GM19438 (cell line): Measurements from ENCODE around the gene PLEKHG1.

Experiments
- ATAC-seq: cut with Tn5 transposase; IDR thresholded peaks from one replicate; pipeline ENCODE4 v1.9.1; 2021; ENCODE audit warnings: low read depth; ENCODE audit not compliant: unreplicated experiment

PLEKHG1 gene

GRCh38 chr6:150588888-150589499, 10.7 kb upstream of the PLEKHG1 start:
- ATAC-seq: no peak

- no peak for ATAC-seq
Measured at GRCh38 chr6:150589852-150590251, 9.8 kb upstream of the PLEKHG1 start.

- ATAC-seq: no peak
Measured at GRCh38 chr6:150590446-150590845, 9.2 kb upstream of the PLEKHG1 start.

- ATAC-seq: no peak
Measured at GRCh38 chr6:150592377-150592995, 7.2 kb upstream of the PLEKHG1 start.

GRCh38 chr6:150593119-150593518, 6.6 kb upstream of the PLEKHG1 start:
- ATAC-seq: no peak

GRCh38 chr6:150596439-150596838, 3.2 kb upstream of the PLEKHG1 start:
- ATAC-seq: no peak

GRCh38 chr6:150598401-150598800, 1.3 kb upstream of the PLEKHG1 start:
- ATAC-seq: no peak

GRCh38 chr6:150598858-150599198, 857 bp upstream of the PLEKHG1 start:
- no peak for ATAC-seq

GRCh38 chr6:150600010-150600300, 270 bp downstream of the PLEKHG1 start:
- ATAC-seq: peak; percentile 22

- ATAC-seq: peak; percentile 57
Measured at GRCh38 chr6:150600301-150601017, 774 bp downstream of the PLEKHG1 start.

- no peak for ATAC-seq
Measured at GRCh38 chr6:150601439-150601838, 1.8 kb downstream of the PLEKHG1 start.

- ATAC-seq: no peak
Measured at GRCh38 chr6:150603176-150603575, 3.5 kb downstream of the PLEKHG1 start.

- ATAC-seq: no peak
Measured at GRCh38 chr6:150604467-150604866, 4.8 kb downstream of the PLEKHG1 start.

GRCh38 chr6:150605333-150605732, 5.6 kb downstream of the PLEKHG1 start:
- no peak for ATAC-seq

- no peak for ATAC-seq
Measured at GRCh38 chr6:150606168-150606591, 6.5 kb downstream of the PLEKHG1 start.

- no peak for ATAC-seq
Measured at GRCh38 chr6:150606647-150607328, 7.1 kb downstream of the PLEKHG1 start.

GRCh38 chr6:150607329-150607650, 7.6 kb downstream of the PLEKHG1 start:
- ATAC-seq: no peak

GRCh38 chr6:150610584-150610983, 10.9 kb downstream of the PLEKHG1 start:
- no peak for ATAC-seq

- no peak for ATAC-seq
Measured at GRCh38 chr6:150613269-150613668, 13.6 kb downstream of the PLEKHG1 start.

GRCh38 chr6:150615967-150616366, 16.3 kb downstream of the PLEKHG1 start:
- no peak for ATAC-seq

- ATAC-seq: no peak
Measured at GRCh38 chr6:150616586-150616985, 16.9 kb downstream of the PLEKHG1 start.

- ATAC-seq: no peak
Measured at GRCh38 chr6:150617062-150617461, 17.4 kb downstream of the PLEKHG1 start.
